Neuronal stem cell (in vitro differentiated cells): ENCODE data around the gene PCP4L1.

Experiments
- DNase-seq: peaks from one replicate; pipeline ENCODE4 v3.0.0-alpha.2; 2013; ENCODE audit warnings: low spot score
- H2AFZ ChIP-seq: one replicate; pipeline ENCODE4 v1.6.1; 2013; ENCODE audit warnings: mild to moderate bottlenecking, low read length, inconsistent platforms
- H2AK5ac ChIP-seq: 2 replicates; pipeline ENCODE4 v1.6.1; 2013; ENCODE audit warnings: low read depth, mild to moderate bottlenecking, inconsistent platforms, low read length, moderate library complexity, mixed read lengths
- H2BK120ac ChIP-seq: 2 replicates; pipeline ENCODE4 v1.6.1; 2013; ENCODE audit warnings: low read depth, mild to moderate bottlenecking, inconsistent platforms, low read length, moderate library complexity, mixed read lengths
- H2BK12ac ChIP-seq: one replicate; pipeline ENCODE4 v1.6.1; 2013; ENCODE audit warnings: low read length, inconsistent platforms
- H2BK15ac ChIP-seq: 2 replicates; pipeline ENCODE4 v1.6.1; 2013; ENCODE audit warnings: mild to moderate bottlenecking, low read length, inconsistent platforms, mixed read lengths
- H2BK5ac ChIP-seq: one replicate; pipeline ENCODE4 v1.6.1; 2013; ENCODE audit warnings: inconsistent platforms, mild to moderate bottlenecking, low read length, moderate library complexity
- H3K14ac ChIP-seq: one replicate; pipeline ENCODE4 v1.6.1; 2013; ENCODE audit warnings: low read length, inconsistent platforms
- H3K18ac ChIP-seq: 2 replicates; pipeline ENCODE4 v1.6.1; 2013; ENCODE audit warnings: low read length, inconsistent platforms
- H3K23ac ChIP-seq: 2 replicates; pipeline ENCODE4 v1.6.1; 2013; ENCODE audit warnings: low read depth, mild to moderate bottlenecking, mixed read lengths, low read length, inconsistent platforms; ENCODE audit not compliant: poor library complexity
- H3K27ac ChIP-seq: replicated peaks from 3 replicates; pipeline ENCODE4 v1.5.1; 2013; ENCODE audit warnings: low read length, inconsistent platforms
- H3K27me3 ChIP-seq, 3 experiments: 2 replicates each; pipeline ENCODE4 v1.6.1; 2013; ENCODE audit warnings: low read length in 3 of 3, mild to moderate bottlenecking in 2 of 3, inconsistent platforms in 1 of 3, low read depth in 1 of 3, mixed read lengths in 1 of 3, moderate library complexity in 1 of 3; ENCODE audit not compliant: control insufficient read depth in 3 of 3, insufficient read depth in 3 of 3
- H3K36me3 ChIP-seq, 2 donors: replicated peaks in 1 of 2; 2 replicates each; pipeline ENCODE4 v1.6.1; 2013; ENCODE audit warnings: low read length in 2 of 2; ENCODE audit not compliant: control insufficient read depth in 2 of 2, insufficient read depth in 2 of 2
- H3K4ac ChIP-seq: 2 replicates; pipeline ENCODE4 v1.6.1; 2013; ENCODE audit warnings: inconsistent platforms, mild to moderate bottlenecking, low read length, moderate library complexity
- H3K4me1 ChIP-seq, 2 donors: 1 replicate in 1 of 2; 2 replicates in 1 of 2; pipeline ENCODE4 v1.6.1; 2013; ENCODE audit warnings: low read length in 2 of 2, low read depth in 1 of 2; ENCODE audit not compliant: control insufficient read depth in 2 of 2, insufficient read depth in 1 of 2
- H3K4me2 ChIP-seq: one replicate; pipeline ENCODE4 v1.6.1; 2013; ENCODE audit warnings: mild to moderate bottlenecking, low read length, inconsistent platforms; ENCODE audit not compliant: insufficient read depth, poor library complexity, severe bottlenecking
- H3K4me3 ChIP-seq, 2 donors: 2 replicates each; pipeline ENCODE4 v1.5.1; 2013; ENCODE audit warnings: low read length in 2 of 2, mild to moderate bottlenecking in 2 of 2, inconsistent platforms in 1 of 2, moderate library complexity in 1 of 2
- H3K79me1 ChIP-seq: one replicate; pipeline ENCODE4 v1.6.1; 2013; ENCODE audit warnings: low read depth, mild to moderate bottlenecking, inconsistent platforms, low read length, moderate library complexity
- H3K9ac ChIP-seq: one replicate; pipeline ENCODE4 v1.6.1; 2013; ENCODE audit warnings: mild to moderate bottlenecking, low read depth, low read length, inconsistent platforms; ENCODE audit not compliant: poor library complexity
- H3K9me3 ChIP-seq, 2 donors: replicated peaks in 1 of 2; 2 replicates each; pipeline versions ENCODE3 to v1.6.1; 2013; ENCODE audit warnings: low read length in 2 of 2, mild to moderate bottlenecking in 2 of 2, inconsistent platforms in 1 of 2, low read depth in 1 of 2, mixed read lengths in 1 of 2, moderate library complexity in 1 of 2; ENCODE audit not compliant: control insufficient read depth in 2 of 2, insufficient read depth in 1 of 2
- H4K8ac ChIP-seq: one replicate; pipeline ENCODE4 v1.6.1; 2013; ENCODE audit warnings: low read depth, mild to moderate bottlenecking, inconsistent platforms, low read length, moderate library complexity
- H4K91ac ChIP-seq: one replicate; pipeline ENCODE4 v1.6.1; 2013; ENCODE audit warnings: low read length, low read depth, mild to moderate bottlenecking, inconsistent platforms; ENCODE audit not compliant: poor library complexity
- WGBS, 2 donors: extraction: QIAGEN DNeasy Blood & Tissue Kit; methylation state at CpG; one replicate each; pipeline ENCODE4 v1.1.7; 2013; ENCODE audit warnings: missing lambda C conversion rate in 2 of 2, mixed read lengths in 1 of 2; ENCODE audit not compliant: insufficient read length in 2 of 2, insufficient replicate concordance in 1 of 2; ENCODE audit errors: extremely low coverage in 2 of 2; 5-methylcytosine and 5-hydroxymethylcytosine counted together

PCP4L1 gene

DNA sequence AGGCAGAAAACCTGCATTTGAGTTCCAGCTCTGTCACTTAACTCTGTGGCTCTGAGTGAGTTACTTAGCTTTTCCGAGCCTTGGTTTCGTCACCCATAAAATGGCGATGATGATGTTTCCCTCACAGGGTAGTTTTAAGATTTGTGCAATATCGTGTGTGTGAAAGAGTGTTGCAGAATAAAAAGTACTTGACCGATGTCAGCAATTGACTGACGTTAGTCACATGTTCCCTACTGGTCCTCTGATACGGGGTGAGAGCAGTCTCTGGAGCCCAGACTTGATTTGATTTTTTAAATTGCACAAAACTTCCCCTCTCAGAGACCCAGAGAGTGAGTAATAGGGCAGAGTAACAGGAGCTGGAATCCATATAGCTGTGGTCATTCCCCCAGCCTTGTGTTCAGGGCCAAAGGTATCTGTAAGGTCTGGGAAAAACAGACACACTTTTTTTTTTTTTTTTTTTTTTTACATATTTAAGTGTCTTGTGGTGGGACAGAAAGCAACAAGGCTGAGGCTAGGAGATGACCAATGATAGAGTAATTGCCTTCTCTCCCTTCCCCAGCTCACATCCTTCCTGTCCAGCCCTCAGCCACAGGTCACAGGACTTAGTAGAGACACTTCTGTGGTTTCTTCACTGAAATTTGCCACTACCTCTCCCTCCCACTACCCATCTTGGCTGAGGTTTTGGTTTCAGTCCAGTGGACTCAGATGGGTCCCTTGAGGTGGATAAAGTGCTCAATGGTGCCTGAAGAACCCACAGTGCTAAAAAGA is 41.4 kb upstream of the PCP4L1 start:
- Histone ChIP-seq H2AFZ (peak overlapping the region; percentile 61), H3K9me3 (no peaks in the 10 kb centered on the region), H2BK15ac (no peak overlapping the region), H3K9ac (no peak overlapping the region), H4K91ac (no peak overlapping the region), H3K4me3 (no peak overlapping the region), H2AK5ac (no peak overlapping the region), H2BK12ac (no peak overlapping the region), H3K23ac (no peak overlapping the region), H2BK5ac (no peak overlapping the region), H3K4me2 (no peak overlapping the region), H3K14ac (no peak overlapping the region), H4K8ac (no peak overlapping the region), H3K79me1 (no peaks in the 10 kb centered on the region), H2BK120ac (no peak overlapping the region), H3K27ac (no peak overlapping the region), H3K18ac (no peak overlapping the region), H3K36me3 (peaks cover 15 to 31% of the 10 kb centered on the region in 2 donors), H3K4ac (no peak overlapping the region), H3K27me3 (peaks cover 0 to 1% (median under 1%) of the 10 kb centered on the region in 3 experiments), H3K4me1 (peaks cover 4 to 6% of the 10 kb centered on the region in 2 donors)
- DNase-seq = no peak
- WGBS, 2 donors = no CpG with 5 or more reads among the region's 7 CpGs

DNA sequence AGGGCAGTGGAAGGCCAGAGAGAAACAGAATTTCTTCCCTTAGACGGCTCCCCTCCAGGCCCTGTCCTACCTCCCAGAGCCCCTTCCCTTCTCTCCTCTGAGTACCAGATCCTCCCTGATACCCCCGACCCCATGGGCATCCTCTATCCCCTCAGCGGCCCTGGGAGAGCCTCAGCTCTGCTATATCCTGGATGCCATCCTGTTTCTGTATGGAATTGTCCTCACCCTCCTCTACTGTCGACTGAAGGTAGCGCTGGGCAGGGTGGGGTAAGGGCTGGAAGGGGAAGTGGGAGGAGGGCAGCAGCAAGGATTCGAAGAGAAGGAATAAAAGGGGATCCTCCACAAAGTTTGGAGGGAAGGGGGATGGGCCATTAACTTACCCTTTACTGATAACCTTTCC is 40.7 kb upstream of the PCP4L1 start:
- Histone ChIP-seq H3K9me3 (no peaks in the 10 kb centered on the region), H3K18ac (no peak overlapping the region), H3K27me3 (peaks cover 0 to 4% (median 0%) of the 10 kb centered on the region in 3 experiments), H3K23ac (no peak overlapping the region), H3K4me3 (no peak overlapping the region), H3K27ac (no peak overlapping the region), H4K8ac (no peak overlapping the region), H2BK120ac (no peak overlapping the region), H2BK5ac (no peak overlapping the region), H2BK15ac (no peak overlapping the region), H2AFZ (peak overlapping the region; percentile 1), H3K79me1 (no peaks in the 10 kb centered on the region), H2BK12ac (no peak overlapping the region), H3K4me2 (no peak overlapping the region), H3K4ac (no peak overlapping the region), H3K36me3 (peaks cover 13 to 24% of the 10 kb centered on the region in 2 donors), H4K91ac (no peak overlapping the region), H3K9ac (no peak overlapping the region), H2AK5ac (no peak overlapping the region), H3K14ac (no peak overlapping the region), H3K4me1 (peaks cover 4 to 6% of the 10 kb centered on the region in 2 donors)
- whole genome bisulfite sequencing, 2 donors = no CpG with 5 or more reads among the region's 6 CpGs
- DNase-seq = no peak

DNA sequence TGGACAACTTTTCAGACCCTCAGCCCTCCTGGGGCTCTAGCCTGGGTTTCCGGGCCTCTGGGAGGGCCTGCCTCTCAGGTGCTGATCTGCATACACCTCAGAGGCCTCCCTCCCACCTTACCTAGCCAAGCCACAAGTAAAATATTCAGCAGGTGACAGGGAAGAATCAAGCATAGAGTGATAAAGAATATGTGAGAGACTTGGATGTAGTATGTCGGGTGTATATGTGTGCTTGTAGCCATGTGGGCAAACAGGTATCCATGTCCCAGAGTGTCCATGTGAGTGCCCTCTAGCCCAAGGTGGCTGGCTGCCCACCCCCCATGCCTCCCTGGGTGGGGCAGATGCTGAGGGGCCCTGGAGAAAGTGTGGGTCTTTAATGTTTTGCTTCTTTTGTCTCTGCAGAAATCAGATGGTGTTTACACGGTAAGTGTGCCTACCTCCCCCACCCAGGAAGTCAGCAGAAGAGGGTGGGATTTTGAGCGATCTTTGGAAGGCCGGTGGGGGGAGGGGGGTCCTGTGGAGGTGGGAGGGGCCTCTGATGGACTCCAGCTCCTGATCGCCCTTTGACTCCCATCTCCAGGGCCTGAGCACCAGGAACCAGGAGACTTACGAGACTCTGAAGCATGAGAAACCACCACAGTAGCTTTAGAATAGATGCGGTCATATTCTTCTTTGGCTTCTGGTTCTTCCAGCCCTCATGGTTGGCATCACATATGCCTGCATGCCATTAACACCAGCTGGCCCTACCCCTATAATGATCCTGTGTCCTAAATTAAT is 40.1 kb upstream of the PCP4L1 start:
- Histone ChIP-seq H2BK120ac (no peak overlapping the region), H2AK5ac (no peak overlapping the region), H3K4me2 (no peak overlapping the region), H3K14ac (no peak overlapping the region), H3K79me1 (no peaks in the 10 kb centered on the region), H3K9ac (no peak overlapping the region), H3K27me3 (peaks cover 0 to 4% (median 0%) of the 10 kb centered on the region in 3 experiments), H2BK5ac (no peak overlapping the region), H3K9me3 (no peaks in the 10 kb centered on the region), H3K4ac (no peak overlapping the region), H3K27ac (no peak overlapping the region), H3K23ac (no peak overlapping the region), H4K8ac (no peak overlapping the region), H4K91ac (no peak overlapping the region), H3K18ac (peak overlapping the region; percentile 49), H2BK15ac (no peak overlapping the region), H2BK12ac (no peak overlapping the region), H3K4me3 (no peak overlapping the region), H3K4me1 (peaks cover 4 to 6% of the 10 kb centered on the region in 2 donors), H3K36me3 (peaks cover 8 to 18% of the 10 kb centered on the region in 2 donors), H2AFZ (no peak overlapping the region)
- DNase-seq = no peak
- WGBS, 2 donors = no CpG with 5 or more reads among the region's 8 CpGs
